ENCODE data around the gene MANBA. TPM values are rescaled to one million over a fixed set of nuclear protein-coding genes. Genes with fewer than 3 reads are reported as not detected.
A peak's percentile ranks its signal among the peaks of the same experiment; 100 is the strongest.

Gene MANBA
- total RNA-seq, 1 donor from 2014 or later = 30.3 TPM

DNA sequence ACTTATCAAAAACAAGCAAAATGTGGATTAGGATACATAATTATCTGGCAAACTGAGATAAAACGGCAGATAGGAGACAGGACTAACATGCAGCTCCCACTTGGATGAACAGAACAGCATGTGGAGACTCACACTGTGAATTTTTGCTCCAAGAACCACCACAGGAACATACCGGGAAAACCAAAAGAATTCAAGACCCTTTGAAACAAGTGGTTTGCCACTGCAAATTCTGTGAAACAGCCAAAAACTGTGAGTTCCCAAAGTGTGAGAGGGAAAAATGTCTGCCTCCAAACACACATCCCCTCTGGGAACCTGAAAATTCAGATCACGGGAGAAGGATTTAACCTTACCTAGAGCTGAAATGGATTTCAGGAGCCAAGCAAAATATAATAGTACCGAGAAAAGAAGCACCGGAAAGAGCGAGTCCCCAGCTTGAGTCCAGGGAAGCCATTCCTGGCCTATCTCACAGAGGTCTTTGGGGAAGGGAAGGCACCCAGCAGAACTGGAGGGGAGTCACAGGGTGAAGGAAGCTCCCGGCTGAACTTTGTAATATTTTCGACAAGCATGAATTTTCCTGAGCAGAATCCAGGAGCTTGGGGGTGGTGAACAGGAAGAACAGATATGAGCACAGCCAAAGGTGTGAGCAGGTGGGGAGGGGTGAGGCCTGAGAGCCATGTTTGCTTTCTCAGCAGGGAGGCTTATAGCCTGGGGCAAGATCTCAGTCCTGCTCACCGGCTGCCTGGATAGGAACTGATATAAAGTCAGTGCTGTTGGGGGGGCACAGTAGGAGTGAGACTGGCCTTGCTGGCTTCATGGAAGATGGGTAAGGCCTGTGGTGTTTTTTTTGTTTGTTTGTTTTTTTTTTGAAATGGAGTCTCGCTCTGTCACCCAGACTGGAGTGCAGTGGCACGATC, 23.9 kb downstream of the MANBA start:
- H3K27ac ChIP-seq (replicated peaks) = no peak overlapping the region
- TF ChIP-seq, protein P1, sequence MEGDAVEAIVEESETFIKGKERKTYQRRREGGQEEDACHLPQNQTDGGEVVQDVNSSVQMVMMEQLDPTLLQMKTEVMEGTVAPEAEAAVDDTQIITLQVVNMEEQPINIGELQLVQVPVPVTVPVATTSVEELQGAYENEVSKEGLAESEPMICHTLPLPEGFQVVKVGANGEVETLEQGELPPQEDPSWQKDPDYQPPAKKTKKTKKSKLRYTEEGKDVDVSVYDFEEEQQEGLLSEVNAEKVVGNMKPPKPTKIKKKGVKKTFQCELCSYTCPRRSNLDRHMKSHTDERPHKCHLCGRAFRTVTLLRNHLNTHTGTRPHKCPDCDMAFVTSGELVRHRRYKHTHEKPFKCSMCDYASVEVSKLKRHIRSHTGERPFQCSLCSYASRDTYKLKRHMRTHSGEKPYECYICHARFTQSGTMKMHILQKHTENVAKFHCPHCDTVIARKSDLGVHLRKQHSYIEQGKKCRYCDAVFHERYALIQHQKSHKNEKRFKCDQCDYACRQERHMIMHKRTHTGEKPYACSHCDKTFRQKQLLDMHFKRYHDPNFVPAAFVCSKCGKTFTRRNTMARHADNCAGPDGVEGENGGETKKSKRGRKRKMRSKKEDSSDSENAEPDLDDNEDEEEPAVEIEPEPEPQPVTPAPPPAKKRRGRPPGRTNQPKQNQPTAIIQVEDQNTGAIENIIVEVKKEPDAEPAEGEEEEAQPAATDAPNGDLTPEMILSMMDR (IDR thresholded peaks at IDR 0.05; ENCODE audit: borderline replicate concordance) = no peak
- no peaks in the 10 kb centered on the region for H3K27me3 ChIP-seq (ENCODE audit: low read depth)
- peaks cover 29% of the 10 kb centered on the region for H3K9me3 ChIP-seq (replicated peaks)
- no peak overlapping the region for H3K4me3 ChIP-seq
- intact Hi-C loops (cut with micrococcal nuclease) = no loop called here
- no peak for DNase-seq
- H3K36me3 ChIP-seq = no peaks in the 10 kb centered on the region
- H3K4me1 ChIP-seq = peaks cover 33% of the 10 kb centered on the region

DNA sequence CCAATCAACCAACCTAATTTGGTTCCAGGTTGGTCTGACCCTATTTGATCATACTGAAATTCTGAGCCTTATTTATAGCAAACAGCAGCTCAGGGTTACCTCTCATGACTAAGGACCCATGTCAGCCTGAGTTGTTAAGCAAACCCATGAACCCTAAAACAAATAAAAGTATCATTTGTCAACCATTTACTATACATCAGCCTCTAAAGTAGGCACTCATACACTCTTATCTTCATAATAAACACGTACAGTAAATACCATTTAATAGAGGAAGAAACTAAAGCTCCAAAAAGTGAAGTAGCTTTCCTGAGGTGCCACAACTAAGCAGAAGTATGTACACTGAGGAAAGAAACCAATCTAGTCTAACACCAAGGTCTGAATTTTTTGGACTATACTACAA, 25.2 kb downstream of the MANBA start:
- H3K9me3 ChIP-seq (replicated peaks) = peaks cover 35% of the 10 kb centered on the region
- peak overlapping the region; percentile 63 for H3K27ac ChIP-seq (replicated peaks)

DNA sequence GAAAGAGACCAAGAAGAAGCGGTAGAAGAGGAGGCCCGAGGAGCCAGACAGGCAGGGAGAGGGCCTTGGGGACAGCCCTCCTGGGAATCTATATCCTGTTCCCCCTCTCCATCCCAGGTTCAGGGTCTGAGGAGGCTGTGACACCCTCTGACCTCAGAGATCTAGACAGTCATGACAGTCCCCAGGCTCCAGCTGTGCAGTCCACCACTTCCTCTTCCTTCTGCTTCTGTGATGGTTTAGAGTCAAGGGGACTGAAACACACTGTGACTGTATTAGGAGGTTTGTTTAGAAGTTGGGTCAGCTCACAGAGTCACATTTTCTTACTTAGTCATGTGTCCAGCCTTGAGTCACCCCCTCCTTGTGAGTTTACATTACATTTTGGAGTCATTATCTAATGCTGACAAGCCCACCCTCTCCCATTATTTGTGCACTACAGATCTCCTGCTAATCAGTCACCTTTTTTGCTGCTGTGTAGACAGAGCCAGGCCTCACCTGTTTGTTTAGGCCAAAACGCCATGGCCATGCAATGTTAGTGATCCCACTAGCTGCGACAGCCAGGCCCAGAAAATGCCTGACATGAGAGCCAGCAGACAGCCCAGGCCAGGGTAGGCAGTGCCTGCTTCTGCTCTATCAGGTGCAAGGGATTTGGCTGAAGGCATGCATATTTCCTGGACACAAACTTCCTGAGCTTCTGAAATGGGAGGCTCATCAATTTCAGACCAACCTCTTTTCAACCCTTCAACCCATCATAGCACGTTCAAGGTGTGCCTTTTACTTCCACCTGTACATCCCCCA, 26.0 kb downstream of the MANBA start:
- DNase-seq = no peak
- Histone ChIP-seq H3K9me3 (replicated peaks) (peaks cover 31% of the 10 kb centered on the region), H3K36me3 (no peaks in the 10 kb centered on the region), H3K4me1 (peaks cover 34% of the 10 kb centered on the region), H3K4me3 (no peak overlapping the region), H3K27me3 (ENCODE audit: low read depth) (no peaks in the 10 kb centered on the region), H3K27ac (replicated peaks) (peak overlapping the region; percentile 63)
- TF ChIP-seq, protein P1 (IDR thresholded peaks at IDR 0.05; ENCODE audit: borderline replicate concordance) = no peak
- intact Hi-C loops (cut with micrococcal nuclease) = no loop called here

More for the DNA sequence above, 25.2 kb downstream of the MANBA start:
- Histone ChIP-seq H3K36me3 (no peaks in the 10 kb centered on the region), H3K27me3 (ENCODE audit: low read depth) (no peaks in the 10 kb centered on the region), H3K4me1 (peaks cover 34% of the 10 kb centered on the region), H3K4me3 (no peak overlapping the region)
- intact Hi-C loops (cut with micrococcal nuclease) = no loop called here
- no peak for DNase-seq
- TF ChIP-seq, protein P1 (IDR thresholded peaks at IDR 0.05; ENCODE audit: borderline replicate concordance) = no peak

DNA sequence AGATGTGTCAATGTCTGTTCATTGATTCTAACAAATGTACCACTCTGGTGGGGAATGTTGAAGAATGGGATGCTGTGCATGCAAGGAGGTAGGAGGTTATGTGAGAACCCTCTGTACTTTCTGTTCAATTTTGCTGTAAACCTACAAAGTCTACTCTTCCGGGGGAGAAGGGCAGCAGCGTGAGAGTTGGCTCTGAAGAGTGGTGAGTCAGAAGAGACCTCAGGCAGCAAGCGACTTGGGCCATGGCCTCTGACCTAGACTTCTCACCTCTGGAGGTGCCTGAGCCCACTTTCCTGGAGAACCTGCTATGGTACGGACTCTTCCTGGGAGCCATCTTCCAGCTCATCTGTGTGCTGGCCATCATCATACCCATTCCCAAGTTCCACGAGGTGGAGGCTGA, 26.7 kb downstream of the MANBA start:
- Histone ChIP-seq H3K27ac (replicated peaks) (peak overlapping the region; percentile 63), H3K4me3 (no peak overlapping the region), H3K27me3 (ENCODE audit: low read depth) (no peaks in the 10 kb centered on the region), H3K4me1 (peaks cover 34% of the 10 kb centered on the region), H3K9me3 (replicated peaks) (peaks cover 27% of the 10 kb centered on the region), H3K36me3 (no peaks in the 10 kb centered on the region)
- intact Hi-C loops (cut with micrococcal nuclease) = no loop called here
- DNase-seq = no peak
- TF ChIP-seq, protein P1 (IDR thresholded peaks at IDR 0.05; ENCODE audit: borderline replicate concordance) = no peak

DNA sequence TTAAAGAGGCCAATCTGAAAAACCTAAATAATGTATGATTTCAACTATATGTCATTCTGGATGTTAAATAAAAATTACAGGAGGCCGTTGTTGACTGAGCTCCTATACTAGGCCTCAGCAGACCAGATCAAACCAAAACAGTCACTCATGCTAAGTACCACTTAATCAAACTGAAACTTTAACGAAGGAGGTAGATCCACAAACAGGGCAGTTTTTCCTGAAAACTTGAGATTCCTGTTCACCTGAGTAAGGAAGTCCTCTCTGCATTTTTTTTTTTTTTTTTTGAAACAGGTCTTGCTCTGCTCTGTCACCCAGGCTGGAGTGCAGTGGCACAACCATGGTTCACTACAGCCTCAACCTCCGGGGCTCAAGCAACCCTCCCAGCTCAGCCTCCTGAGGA, 27.7 kb downstream of the MANBA start:
- TF ChIP-seq, protein P1 (IDR thresholded peaks at IDR 0.05; ENCODE audit: borderline replicate concordance) = no peak
- intact Hi-C loops (cut with micrococcal nuclease) = no loop called here
- H3K4me3 ChIP-seq = no peak overlapping the region
- DNase-seq = no peak
- peaks cover 34% of the 10 kb centered on the region for H3K4me1 ChIP-seq
- H3K27me3 ChIP-seq (ENCODE audit: low read depth) = no peaks in the 10 kb centered on the region
- no peaks in the 10 kb centered on the region for H3K36me3 ChIP-seq
- H3K9me3 ChIP-seq (replicated peaks) = peaks cover 19% of the 10 kb centered on the region
- peak overlapping the region; percentile 74 for H3K27ac ChIP-seq (replicated peaks)

Measured in left ventricle myocardium inferior (tissue), 1 donor.